SU-DHL-6 (cell line): ENCODE results near the gene GLIPR1.
"Not testable (repeated sequence)": the region's sequence is repeated elsewhere in the genome, so short reads cannot be mapped to it uniquely, and the experiment has no call there.

Experiments used
- H2AFZ ChIP-seq: fragments of 200-600 bp; sonication (generic); 2 replicates; pipeline ENCODE4 v1.6.1; 2014; ENCODE audit warnings: low read depth, mild to moderate bottlenecking, moderate library complexity, mixed read lengths, antibody characterized with exemption, low read length; ENCODE audit not compliant: severe bottlenecking
- H3F3A ChIP-seq: fragments of 200-600 bp; shearing (Covaris generic); 2 replicates; pipeline ENCODE4 v1.6.0; 2016; ENCODE audit warnings: antibody characterized with exemption, mild to moderate bottlenecking; ENCODE audit not compliant: insufficient read depth
- H3K27ac ChIP-seq: fragments of 200-600 bp; sonication (generic); 2 replicates; pipeline ENCODE4 v1.5.1; 2016; ENCODE audit warnings: low read depth, mild to moderate bottlenecking, low read length, moderate library complexity, mixed read lengths
- H3K27me3 ChIP-seq: fragments of 200-600 bp; sonication (generic), shearing (Covaris generic); 2 replicates; pipeline ENCODE4 v1.6.0; 2014; ENCODE audit warnings: mild to moderate bottlenecking, low read length
- H3K36me3 ChIP-seq: fragments of 200-600 bp; sonication (generic); 2 replicates; pipeline ENCODE4 v1.6.1; 2014; ENCODE audit warnings: mild to moderate bottlenecking, low read length, mixed read lengths
- H3K4me2 ChIP-seq: fragments of 300-600, 200-600 bp; shearing (Covaris generic), sonication (generic); 2 replicates; pipeline ENCODE4 v1.6.0; 2014; ENCODE audit warnings: low read length, low read depth, mild to moderate bottlenecking; ENCODE audit not compliant: poor library complexity, severe bottlenecking
- H3K4me3 ChIP-seq: fragments of 200-600 bp; sonication (generic); 2 replicates; pipeline ENCODE4 v1.5.1; 2014; ENCODE audit warnings: antibody characterized with exemption, low read length, mild to moderate bottlenecking, mixed read lengths; ENCODE audit not compliant: insufficient read depth, poor library complexity, severe bottlenecking
- H3K79me2 ChIP-seq: fragments of 200-600 bp; sonication (generic); 2 replicates; pipeline ENCODE4 v1.6.1; 2014; ENCODE audit warnings: mild to moderate bottlenecking, low read length, moderate library complexity; ENCODE audit not compliant: insufficient read depth
- H3K9ac ChIP-seq: fragments of 200-600 bp; sonication (generic); 2 replicates; pipeline ENCODE4 v1.7.0; 2014; ENCODE audit warnings: mild to moderate bottlenecking, low read length
- H3K9me2 ChIP-seq: fragments of 200-600 bp; sonication (generic); replicated peaks from 2 replicates; pipeline ENCODE4 v1.6.1; 2014; ENCODE audit warnings: low read length; ENCODE audit not compliant: insufficient read depth
- H3K9me3 ChIP-seq: fragments of 200-600 bp; sonication (generic); 2 replicates; pipeline ENCODE4 v1.6.1; 2014; ENCODE audit warnings: low read length, mixed read lengths; ENCODE audit not compliant: insufficient read depth
- H4K20me1 ChIP-seq: fragments of 200-600 bp; sonication (generic); 2 replicates; pipeline ENCODE4 v1.6.1; 2014; ENCODE audit warnings: low read depth, mild to moderate bottlenecking, antibody characterized with exemption, low read length, moderate library complexity, mixed read lengths
- EZH2phosphoT487 ChIP-seq: fragments of 200-600 bp; sonication (generic), shearing (Covaris generic); conservative IDR thresholded peaks from 2 replicates; pipeline ENCODE4 v1.6.1; 2018; ENCODE audit warnings: mild to moderate bottlenecking, antibody characterized with exemption, low read length, moderate library complexity, mixed read lengths
- TF ChIP-seq, protein P1 (sequence below): fragments of 200-600 bp; sonication (generic); IDR thresholded peaks from one replicate; pipeline ENCODE4 v1.5.1; 2017; ENCODE audit warnings: antibody characterized with exemption, mild to moderate bottlenecking, low read length, moderate library complexity; ENCODE audit not compliant: insufficient read depth, poor library complexity, severe bottlenecking

Gene GLIPR1

DNA sequence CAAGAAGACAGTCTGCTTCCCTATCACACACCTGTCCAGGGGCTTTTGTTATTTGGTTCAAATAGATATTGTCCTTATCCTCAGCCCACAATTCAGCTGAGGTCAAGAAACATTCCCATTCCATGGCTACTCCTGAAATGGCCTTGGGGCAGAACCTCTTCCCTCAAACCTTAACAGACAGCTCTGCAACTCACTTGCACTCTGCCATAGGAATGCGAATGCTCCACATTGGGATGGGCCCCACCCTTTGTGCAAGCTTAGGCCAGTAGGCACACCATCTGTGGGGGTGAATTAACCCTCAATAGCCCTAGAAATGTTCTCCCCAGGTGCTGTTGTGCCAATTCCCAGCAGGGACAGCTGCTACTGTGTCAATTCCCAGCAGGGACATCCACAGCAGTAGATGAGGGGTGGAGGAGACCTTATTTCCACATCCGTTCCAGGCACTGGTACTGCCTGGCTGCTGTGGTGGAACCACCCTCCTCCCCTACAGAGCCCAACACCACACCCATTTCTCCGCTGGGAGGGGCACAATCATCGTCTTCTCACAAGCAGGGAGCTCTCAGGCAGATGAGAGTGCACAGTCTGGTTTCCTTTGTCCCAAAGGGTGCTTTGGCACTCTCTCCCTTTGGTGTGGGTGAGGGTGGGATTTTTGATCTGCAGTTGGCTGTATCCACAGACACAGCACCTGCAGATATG lies 42.3 kb upstream of the GLIPR1 start:
- Histone ChIP-seq H4K20me1 (no peaks in the 10 kb centered on the region), H3K9me3 (no peaks in the 10 kb centered on the region), H3K36me3 (no peaks in the 10 kb centered on the region), H2AFZ (no peak overlapping the region), H3K9me2 (no peaks in the 10 kb centered on the region), H3F3A (no peaks in the 10 kb centered on the region), H3K9ac (no peak overlapping the region), H3K4me3 (no peak overlapping the region), H3K27ac (no peak overlapping the region), H3K79me2 (no peaks in the 10 kb centered on the region), H3K27me3 (no peaks in the 10 kb centered on the region), H3K4me2 (no peak overlapping the region)
- no peak for TF ChIP-seq EZH2phosphoT487
- TF ChIP-seq, protein P1, sequence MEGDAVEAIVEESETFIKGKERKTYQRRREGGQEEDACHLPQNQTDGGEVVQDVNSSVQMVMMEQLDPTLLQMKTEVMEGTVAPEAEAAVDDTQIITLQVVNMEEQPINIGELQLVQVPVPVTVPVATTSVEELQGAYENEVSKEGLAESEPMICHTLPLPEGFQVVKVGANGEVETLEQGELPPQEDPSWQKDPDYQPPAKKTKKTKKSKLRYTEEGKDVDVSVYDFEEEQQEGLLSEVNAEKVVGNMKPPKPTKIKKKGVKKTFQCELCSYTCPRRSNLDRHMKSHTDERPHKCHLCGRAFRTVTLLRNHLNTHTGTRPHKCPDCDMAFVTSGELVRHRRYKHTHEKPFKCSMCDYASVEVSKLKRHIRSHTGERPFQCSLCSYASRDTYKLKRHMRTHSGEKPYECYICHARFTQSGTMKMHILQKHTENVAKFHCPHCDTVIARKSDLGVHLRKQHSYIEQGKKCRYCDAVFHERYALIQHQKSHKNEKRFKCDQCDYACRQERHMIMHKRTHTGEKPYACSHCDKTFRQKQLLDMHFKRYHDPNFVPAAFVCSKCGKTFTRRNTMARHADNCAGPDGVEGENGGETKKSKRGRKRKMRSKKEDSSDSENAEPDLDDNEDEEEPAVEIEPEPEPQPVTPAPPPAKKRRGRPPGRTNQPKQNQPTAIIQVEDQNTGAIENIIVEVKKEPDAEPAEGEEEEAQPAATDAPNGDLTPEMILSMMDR: no peak

DNA sequence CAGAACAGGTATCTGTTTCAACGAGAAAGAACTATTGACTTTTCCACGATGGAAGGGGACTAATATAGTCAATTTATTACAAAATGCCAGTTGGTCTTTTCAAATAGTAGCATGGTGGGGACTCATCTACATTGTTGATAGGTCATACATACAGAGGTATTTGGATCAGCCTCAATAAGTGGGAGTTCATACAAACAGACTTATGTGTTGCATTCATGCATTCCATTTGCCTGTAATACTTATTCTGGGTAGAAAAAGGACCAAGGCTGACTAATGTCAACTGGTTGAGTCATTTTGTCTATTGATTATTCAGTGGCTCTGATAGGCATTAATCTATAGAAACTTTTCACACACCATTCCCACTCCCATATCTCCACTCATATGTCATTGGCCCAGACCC lies 41.5 kb upstream of the GLIPR1 start:
- no peak overlapping the region for H3K4me3 ChIP-seq
- H3K36me3 ChIP-seq: no peaks in the 10 kb centered on the region
- H3K79me2 ChIP-seq: no peaks in the 10 kb centered on the region
- H3K9ac ChIP-seq: no peak overlapping the region
- H3K9me2 ChIP-seq: no peaks in the 10 kb centered on the region
- no peaks in the 10 kb centered on the region for H3K9me3 ChIP-seq
- no peaks in the 10 kb centered on the region for H4K20me1 ChIP-seq
- H3K27ac ChIP-seq: no peak overlapping the region
- no peak overlapping the region for H3K4me2 ChIP-seq
- H3F3A ChIP-seq: no peaks in the 10 kb centered on the region
- TF ChIP-seq, protein P1: no peak
- TF ChIP-seq EZH2phosphoT487: no peak
- no peaks in the 10 kb centered on the region for H3K27me3 ChIP-seq
- H2AFZ ChIP-seq: no peak overlapping the region

DNA sequence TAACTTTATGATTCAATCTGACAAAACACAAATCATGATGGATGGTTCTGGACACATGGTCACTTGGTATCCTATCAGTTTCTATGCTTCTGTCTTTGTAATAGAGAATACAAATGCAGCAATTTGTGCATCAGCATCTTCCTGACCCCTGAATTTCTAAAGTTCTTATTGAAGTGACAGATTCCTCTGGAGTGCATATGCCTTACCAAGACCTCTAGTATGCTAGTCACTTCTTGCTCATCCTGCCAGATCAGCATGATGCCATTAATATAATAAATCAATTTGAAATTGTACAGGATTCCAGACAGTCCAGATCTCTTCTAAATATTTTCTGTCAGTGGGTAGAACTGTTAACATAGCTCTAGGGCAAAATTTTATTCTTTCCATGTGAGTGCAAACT lies 40.6 kb upstream of the GLIPR1 start:
- Histone ChIP-seq H3K9me3 (no peaks in the 10 kb centered on the region), H3K4me2 (no peak overlapping the region), H2AFZ (no peak overlapping the region), H3K9ac (no peak overlapping the region), H3K36me3 (no peaks in the 10 kb centered on the region), H3K27me3 (no peaks in the 10 kb centered on the region), H3K27ac (no peak overlapping the region), H3K4me3 (no peak overlapping the region), H3F3A (no peaks in the 10 kb centered on the region), H3K79me2 (no peaks in the 10 kb centered on the region), H4K20me1 (no peaks in the 10 kb centered on the region), H3K9me2 (no peaks in the 10 kb centered on the region)
- TF ChIP-seq EZH2phosphoT487: no peak
- TF ChIP-seq, protein P1: no peak

DNA sequence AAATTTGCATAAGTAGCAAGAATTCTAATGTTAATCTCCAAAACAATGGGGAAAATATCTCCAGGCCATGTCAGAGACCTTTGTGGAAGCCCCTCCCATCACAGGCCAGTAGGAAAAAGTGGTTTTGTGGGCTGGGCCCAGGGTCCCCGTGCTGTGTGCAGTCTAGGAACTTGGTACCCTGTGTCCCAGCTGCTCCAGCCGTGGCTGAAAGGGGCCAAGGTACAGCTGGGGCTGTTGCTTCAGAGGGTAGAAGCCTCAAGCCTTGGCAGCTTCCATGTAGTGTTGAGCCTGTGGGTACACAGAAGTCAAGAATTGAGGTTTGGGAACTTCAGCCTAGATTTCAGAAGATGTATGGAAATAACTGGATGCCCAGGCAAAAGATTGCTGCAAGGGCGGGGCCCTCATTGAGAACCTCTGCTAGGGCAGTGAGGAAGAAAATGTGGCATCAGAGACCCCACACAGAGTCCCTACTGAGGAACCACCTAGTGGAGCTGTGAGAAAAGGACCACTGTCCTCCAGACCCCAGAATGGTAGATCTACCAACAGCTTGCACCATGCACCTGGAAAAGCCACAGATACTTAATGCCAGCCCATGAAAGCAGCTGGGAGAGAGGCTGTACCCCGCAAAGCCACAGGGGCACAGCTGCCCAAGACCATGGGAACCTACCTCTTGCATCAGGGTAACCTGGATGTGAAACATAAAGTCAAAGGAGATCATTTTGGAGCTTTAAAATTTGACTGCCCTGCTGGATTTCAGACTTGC lies 38.7 kb upstream of the GLIPR1 start:
- H3K27me3 ChIP-seq, H3K9ac ChIP-seq, H3K36me3 ChIP-seq, H3K79me2 ChIP-seq, H3K27ac ChIP-seq, H3K4me2 ChIP-seq, H3K9me3 ChIP-seq, H3K9me2 ChIP-seq, H4K20me1 ChIP-seq, H3K4me3 ChIP-seq, H2AFZ ChIP-seq, H3F3A ChIP-seq: not testable (repeated sequence)

DNA sequence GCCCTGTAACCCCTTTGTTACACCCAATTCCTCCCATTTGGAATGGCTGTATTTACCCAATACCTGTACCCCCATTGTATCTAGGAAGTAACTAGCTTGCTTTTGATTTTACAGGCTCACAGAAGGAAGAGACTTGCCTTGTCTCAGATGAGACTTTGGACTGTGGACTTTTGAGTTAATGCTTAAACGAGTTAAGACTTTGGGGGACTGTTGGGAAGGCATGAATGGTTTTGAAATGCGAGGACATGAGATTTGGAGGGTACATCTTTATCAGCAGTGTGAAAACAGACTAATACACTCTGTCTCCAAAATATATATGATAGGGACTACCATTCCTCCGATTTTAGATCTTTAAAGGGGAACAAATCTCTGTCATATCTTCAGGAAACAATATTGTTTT lies 38.1 kb upstream of the GLIPR1 start:
- H3K9ac ChIP-seq, H3K79me2 ChIP-seq, H3K27ac ChIP-seq, H3K9me3 ChIP-seq, H3F3A ChIP-seq, H3K9me2 ChIP-seq, H3K4me3 ChIP-seq, H4K20me1 ChIP-seq, H3K36me3 ChIP-seq, H2AFZ ChIP-seq, H3K27me3 ChIP-seq, H3K4me2 ChIP-seq: not testable (repeated sequence)
